ENCODE measurements around the gene PRTFDC1. TPM values are rescaled to one million over a fixed set of nuclear protein-coding genes. Genes with fewer than 3 reads are reported as not detected.

Gene PRTFDC1
- total RNA-seq, 1 donor from 2014 or later: 27.0 TPM

DNA sequence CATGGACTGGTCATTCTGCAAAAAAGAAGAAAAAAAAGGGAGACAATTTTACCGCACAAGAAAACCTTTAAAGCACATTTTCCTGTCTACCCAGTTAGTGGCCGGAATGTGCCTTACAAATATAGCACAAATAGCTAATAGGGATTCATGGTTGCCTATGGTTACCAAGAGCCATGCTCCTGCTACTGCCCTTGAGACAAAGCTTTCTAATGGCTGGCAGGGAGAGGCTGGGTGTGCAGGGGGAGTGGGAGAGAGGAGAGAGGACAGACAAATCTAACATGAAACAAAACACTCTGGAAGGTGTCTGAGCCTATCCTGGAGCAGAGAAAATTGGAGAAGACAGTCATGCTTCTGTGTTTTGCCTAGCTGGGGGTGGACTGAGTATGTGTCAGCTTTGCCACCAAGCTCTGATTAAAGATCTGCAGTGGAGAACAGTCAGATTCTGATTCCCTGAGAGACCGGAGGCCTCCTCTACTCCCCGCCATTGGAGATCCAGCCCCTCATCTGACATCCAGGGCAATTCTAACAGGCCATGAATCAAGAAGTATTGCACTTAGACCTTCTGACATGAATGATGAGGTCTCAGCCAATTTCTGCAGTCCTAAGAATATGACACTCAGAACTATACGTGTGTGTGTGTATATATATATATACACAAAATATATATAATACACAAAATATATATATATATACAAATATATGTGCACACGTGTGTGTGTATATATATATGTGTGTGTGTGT lies 80.2 kb downstream of the PRTFDC1 start:
- peaks cover 24% of the 10 kb centered on the region for H3K4me1 Mint-ChIP-seq
- TF ChIP-seq, protein P1, sequence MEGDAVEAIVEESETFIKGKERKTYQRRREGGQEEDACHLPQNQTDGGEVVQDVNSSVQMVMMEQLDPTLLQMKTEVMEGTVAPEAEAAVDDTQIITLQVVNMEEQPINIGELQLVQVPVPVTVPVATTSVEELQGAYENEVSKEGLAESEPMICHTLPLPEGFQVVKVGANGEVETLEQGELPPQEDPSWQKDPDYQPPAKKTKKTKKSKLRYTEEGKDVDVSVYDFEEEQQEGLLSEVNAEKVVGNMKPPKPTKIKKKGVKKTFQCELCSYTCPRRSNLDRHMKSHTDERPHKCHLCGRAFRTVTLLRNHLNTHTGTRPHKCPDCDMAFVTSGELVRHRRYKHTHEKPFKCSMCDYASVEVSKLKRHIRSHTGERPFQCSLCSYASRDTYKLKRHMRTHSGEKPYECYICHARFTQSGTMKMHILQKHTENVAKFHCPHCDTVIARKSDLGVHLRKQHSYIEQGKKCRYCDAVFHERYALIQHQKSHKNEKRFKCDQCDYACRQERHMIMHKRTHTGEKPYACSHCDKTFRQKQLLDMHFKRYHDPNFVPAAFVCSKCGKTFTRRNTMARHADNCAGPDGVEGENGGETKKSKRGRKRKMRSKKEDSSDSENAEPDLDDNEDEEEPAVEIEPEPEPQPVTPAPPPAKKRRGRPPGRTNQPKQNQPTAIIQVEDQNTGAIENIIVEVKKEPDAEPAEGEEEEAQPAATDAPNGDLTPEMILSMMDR (IDR thresholded peaks at IDR 0.05; ENCODE audit: unreplicated experiment): no peak
- peaks cover 2% of the 10 kb centered on the region for H3K36me3 Mint-ChIP-seq
- DNase-seq (ENCODE audit: low spot score in 2 of 2, unreplicated experiment in 2 of 2): no peak
- peaks cover 4% of the 10 kb centered on the region for H3K9me3 Mint-ChIP-seq
- no peaks in the 10 kb centered on the region for H3K27me3 Mint-ChIP-seq (ENCODE audit: low read depth)
- no peak overlapping the region for H3K4me3 Mint-ChIP-seq
- H3K27ac Mint-ChIP-seq: peak overlapping the region; percentile 81

DNA sequence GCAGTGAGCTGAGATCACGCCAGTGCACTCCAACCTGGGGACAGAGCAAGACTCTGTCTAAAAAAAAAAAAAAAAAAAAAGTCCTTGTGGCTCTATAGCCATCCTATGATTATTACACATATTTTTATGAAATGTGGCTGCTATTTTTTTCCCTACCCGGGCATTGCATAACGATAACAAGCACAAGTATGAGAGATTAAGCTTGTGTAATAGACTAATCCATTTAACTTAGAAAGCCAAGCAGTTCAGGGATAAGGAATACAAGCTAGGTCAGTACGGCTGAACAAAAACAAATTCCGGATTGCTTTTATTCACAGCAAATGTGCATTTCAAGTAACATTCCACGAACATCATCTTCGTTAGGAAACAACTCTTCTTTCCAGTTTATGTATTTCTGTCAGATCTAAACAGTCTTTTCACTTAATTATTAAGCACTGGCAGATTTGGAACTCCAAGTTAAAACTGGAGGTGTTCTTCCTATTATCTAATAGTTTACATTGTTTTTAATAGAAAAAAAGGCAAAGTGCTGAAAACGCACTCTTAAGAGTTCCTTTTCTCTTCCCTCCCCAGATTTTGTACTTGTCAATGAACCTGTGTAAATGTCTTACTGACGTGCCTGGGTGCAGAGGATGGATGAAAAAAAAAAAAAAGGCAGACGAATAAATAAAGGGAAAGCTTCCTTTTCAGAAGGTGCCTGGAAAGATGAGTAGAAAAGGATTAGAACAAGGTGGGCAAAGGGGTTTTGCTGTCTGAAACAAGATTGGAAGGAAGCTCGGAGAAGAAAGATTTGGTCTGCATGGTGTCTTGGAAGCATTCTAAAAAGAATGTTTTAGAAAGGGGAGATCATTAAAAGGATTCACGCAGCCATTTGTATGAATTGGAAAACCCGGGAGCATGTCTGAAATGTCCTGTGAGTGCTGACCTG lies 81.1 kb downstream of the PRTFDC1 start:
- H3K27me3 Mint-ChIP-seq (ENCODE audit: low read depth): no peaks in the 10 kb centered on the region
- H3K9me3 Mint-ChIP-seq: peaks cover 4% of the 10 kb centered on the region
- H3K36me3 Mint-ChIP-seq: peaks cover 2% of the 10 kb centered on the region
- DNase-seq (ENCODE audit: low spot score in 2 of 2, unreplicated experiment in 2 of 2): no peak
- TF ChIP-seq, protein P1 (IDR thresholded peaks at IDR 0.05; ENCODE audit: unreplicated experiment): no peak
- H3K4me1 Mint-ChIP-seq: peaks cover 30% of the 10 kb centered on the region
- peak overlapping the region; percentile 81 for H3K27ac Mint-ChIP-seq
- no peak overlapping the region for H3K4me3 Mint-ChIP-seq

DNA sequence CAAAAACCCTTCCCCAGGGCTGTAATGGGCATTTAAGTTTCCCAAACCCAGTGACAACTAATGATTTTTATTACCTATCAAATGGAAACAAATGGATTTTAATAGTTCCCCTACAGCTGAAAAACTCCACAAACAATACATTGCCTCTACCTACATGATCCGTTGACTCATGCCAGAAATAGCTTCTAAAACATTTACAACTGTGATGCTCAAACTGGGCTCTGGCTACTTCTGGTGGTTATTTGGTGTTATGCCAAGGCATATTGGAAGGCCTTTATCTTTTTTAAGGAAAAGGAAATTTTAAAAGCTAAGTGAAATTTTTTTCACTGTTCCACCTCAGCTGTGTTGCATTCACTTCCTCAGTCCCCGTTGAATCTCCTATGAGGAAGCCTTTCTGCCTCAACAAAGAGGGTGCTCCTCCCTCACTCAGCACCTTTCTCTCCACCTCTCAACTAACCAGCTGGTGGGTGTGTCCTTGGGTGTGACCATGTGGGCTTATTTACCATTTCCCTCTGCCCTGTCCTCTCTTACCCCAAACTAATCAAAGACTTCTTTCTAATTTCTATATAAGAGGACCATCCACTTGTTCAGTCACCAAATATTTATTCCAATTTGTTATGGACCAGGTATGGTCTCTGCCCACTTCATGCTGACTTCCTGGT lies 82.9 kb downstream of the PRTFDC1 start:
- Mint-ChIP-seq H3K9me3 (no peaks in the 10 kb centered on the region), H3K27me3 (ENCODE audit: low read depth) (no peaks in the 10 kb centered on the region), H3K27ac (no peak overlapping the region), H3K36me3 (peaks cover 6% of the 10 kb centered on the region), H3K4me3 (no peak overlapping the region), H3K4me1 (peaks cover 38% of the 10 kb centered on the region)
- no peak for DNase-seq (ENCODE audit: low spot score in 2 of 2, unreplicated experiment in 2 of 2)
- TF ChIP-seq, protein P1 (IDR thresholded peaks at IDR 0.05; ENCODE audit: unreplicated experiment): no peak

DNA sequence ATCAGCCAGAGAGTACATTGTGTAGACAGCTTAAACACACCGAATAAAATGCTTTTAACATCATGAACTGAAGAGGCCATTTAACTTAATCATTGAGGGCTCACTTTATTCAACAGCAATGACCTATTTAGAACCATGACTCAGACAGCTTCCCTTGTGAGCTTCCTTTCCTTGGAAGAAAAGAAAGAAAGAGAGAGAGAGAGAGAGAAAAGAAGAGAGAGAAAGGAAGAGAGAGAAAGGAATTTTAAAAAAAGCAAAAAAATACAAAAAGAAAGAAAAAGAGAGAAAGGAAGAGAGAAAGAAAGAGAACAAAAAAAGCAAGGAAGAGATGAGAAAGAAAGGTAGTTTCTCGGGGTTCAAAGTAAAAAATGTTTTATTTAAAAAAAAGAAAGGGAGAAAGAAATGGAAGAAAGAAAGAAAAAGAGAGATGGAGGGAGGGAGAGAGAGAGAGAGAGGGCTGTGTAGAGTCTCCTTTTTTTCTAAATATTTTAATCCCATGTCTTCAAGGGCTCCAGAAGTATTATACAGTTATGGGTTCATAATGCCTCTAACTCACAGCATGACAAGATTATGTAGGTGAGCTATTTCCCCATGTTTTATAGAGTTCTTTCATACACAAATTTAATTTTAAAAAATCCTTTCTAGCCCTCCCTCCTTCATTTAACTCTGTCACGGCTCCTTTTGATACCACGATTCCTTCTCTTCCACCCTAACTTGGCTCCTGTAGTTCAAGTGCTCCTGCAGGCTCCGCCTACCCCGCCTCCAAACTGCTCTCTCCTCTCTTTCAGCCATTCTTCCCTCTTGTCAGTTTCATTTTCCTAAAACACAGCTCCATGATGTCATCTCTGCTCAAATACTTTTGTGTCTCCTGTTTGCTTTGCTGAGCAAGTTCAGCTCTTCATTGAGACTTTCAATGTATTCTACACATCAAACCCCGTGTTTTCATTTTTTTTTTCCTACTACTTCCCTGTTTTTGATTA lies 85.5 kb downstream of the PRTFDC1 start:
- Mint-ChIP-seq H3K9me3 (peaks cover 11% of the 10 kb centered on the region), H3K4me1 (peaks cover 25% of the 10 kb centered on the region), H3K36me3 (peaks cover 19% of the 10 kb centered on the region), H3K27ac (peak overlapping the region; percentile 52), H3K4me3 (no peak overlapping the region), H3K27me3 (ENCODE audit: low read depth) (no peaks in the 10 kb centered on the region)
- DNase-seq (ENCODE audit: low spot score in 2 of 2, unreplicated experiment in 2 of 2): no peak
- TF ChIP-seq, protein P1 (IDR thresholded peaks at IDR 0.05; ENCODE audit: unreplicated experiment): no peak

DNA sequence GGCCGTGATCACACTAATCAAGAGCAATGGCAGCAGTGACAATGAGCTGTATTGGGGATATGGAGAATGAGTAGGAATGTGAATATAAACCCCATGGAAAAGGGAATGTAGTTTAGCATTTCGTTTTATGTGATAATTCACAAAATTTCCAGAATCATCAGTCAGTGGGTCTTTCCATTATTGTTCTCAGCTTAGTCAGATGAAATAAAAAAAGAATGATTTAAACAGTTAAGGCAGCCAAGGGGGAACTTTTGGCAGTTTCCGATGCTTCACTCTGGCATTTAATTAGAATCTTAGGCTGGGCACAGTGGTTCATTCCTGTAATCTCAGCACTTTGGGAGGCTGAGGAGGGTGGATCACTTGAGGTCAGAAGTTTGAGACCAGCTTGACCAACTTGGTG lies 86.6 kb downstream of the PRTFDC1 start:
- Mint-ChIP-seq H3K4me1 (peaks cover 16% of the 10 kb centered on the region), H3K4me3 (no peak overlapping the region), H3K27ac (no peak overlapping the region), H3K9me3 (peaks cover 11% of the 10 kb centered on the region), H3K27me3 (ENCODE audit: low read depth) (no peaks in the 10 kb centered on the region), H3K36me3 (peaks cover 19% of the 10 kb centered on the region)
- no peak for DNase-seq (ENCODE audit: low spot score in 2 of 2, unreplicated experiment in 2 of 2)
- TF ChIP-seq, protein P1 (IDR thresholded peaks at IDR 0.05; ENCODE audit: unreplicated experiment): no peak

Measured in mesothelial cell of epicardium (in vitro differentiated cells).